ENCODE measurements around the gene MYDGF. TPM values are rescaled to one million over a fixed set of nuclear protein-coding genes. Genes with fewer than 3 reads are reported as not detected.

The MYDGF gene
- total RNA-seq, 2 donors from 2014 or later: 75.5 to 96.0 TPM

DNA sequence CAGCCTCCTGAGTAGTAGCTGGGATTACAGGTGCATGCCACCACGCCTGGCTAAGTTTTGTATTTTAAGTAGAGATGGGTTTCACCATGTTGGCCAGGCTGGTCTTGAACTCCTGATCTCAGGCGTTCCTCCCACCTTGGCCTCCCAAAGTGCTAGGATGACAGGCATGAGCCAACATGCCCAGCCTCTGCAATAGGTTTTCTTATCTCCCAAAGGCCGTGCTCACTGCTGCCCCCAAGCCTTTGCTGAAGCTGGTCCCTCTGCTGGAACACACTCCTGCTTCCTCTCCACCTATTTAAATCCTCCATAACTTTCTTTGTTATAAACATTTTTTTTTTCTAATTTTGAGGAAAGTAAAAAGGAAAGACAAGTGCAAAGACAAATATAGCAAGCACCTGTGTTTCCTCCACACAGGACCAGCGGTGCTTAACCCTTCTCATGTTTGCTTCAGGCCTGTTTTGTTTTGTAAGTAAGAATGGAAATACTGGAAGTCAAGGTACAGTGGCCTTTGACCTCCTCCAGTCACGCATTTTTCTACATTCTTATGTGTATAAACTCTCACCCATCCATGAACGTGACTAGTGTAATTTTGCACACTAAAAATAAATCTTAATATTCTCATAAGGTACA is 45.3 kb downstream of the MYDGF start:
- intact Hi-C loops (cut with DNase I, micrococcal nuclease): no loop called here
- DNase-seq: no peak
- ATAC-seq: no peak

DNA sequence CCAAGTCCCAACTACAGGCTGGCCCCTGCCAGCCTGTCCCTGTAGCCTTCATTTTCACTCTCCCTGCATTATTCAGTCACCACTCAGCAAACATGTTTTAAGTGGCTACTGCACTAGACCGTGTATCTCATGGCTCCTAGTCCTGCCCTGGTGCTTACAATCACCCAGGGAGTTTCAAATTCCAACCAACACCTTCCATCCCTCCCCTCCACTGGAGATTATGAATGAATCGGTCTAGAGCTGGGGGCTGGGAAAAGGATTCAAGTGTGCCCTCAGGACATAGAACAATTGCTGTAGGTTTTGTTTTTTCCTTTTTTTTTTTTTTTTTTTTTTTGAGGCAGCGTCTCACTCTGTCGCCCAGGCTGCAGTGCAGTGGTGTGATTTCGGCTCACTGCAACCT is 45.8 kb downstream of the MYDGF start:
- no peak for ATAC-seq
- no peak for DNase-seq
- intact Hi-C loops (cut with DNase I, micrococcal nuclease): no loop called here

DNA sequence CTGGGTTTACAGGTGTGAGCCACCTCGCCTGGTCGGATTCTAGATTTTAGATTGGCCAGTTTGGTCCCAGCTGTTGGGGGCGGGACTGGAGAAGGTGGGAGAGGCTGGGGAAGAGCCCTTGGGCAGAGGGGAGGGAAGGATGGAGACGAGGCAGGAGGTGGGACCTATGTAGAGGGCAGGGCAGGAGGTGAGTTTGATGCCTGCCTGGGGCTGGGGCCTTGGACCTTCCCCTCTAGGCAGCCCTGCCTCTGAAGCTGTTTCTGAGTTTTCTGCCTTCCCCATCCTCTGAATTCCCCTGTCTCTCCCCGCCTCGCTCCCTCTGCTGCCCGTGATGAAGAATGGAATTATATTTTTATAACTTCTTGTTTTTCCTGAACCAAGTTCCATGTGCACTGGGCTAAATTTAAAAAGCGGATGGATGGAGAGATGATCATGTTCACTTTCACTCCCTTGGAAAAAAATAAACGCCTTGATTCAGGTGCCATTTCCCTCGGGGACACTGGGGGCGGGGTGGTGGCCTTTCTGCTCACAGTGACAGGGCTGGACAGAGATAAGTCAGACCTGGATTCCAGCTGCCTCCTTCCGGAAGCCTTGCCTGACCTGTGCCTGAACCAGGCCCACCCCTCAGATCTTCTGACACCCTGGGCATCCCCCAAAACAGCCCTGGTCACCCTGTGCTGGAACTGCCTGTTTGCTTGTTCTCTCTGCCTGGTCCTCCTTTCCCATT is 47.3 kb downstream of the MYDGF start:
- intact Hi-C loops (cut with DNase I, micrococcal nuclease): no loop called here
- DNase-seq: no peak
- no peak for ATAC-seq

DNA sequence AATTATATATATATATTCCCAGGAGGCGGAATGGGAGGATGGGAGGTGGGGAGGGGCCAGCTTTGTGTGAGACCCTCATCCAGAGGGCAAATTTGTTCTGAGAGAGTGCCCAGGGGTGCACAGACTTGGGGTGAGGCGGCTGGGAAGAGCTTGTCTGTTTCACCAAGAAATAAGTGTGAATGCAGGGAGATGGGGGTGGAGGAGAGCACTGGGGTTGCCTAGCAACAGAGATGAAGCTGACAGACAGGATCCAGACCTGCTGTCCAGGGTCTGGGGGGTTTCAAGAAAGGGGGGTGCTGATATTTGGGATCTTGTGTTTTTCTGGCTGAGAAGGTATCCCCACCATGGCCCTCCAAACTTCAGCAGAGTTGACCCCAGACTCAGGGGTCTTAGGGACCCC is 49.5 kb downstream of the MYDGF start:
- intact Hi-C loops (cut with DNase I, micrococcal nuclease): no loop called here
- ATAC-seq (no peak), DNase-seq (no peak)

DNA sequence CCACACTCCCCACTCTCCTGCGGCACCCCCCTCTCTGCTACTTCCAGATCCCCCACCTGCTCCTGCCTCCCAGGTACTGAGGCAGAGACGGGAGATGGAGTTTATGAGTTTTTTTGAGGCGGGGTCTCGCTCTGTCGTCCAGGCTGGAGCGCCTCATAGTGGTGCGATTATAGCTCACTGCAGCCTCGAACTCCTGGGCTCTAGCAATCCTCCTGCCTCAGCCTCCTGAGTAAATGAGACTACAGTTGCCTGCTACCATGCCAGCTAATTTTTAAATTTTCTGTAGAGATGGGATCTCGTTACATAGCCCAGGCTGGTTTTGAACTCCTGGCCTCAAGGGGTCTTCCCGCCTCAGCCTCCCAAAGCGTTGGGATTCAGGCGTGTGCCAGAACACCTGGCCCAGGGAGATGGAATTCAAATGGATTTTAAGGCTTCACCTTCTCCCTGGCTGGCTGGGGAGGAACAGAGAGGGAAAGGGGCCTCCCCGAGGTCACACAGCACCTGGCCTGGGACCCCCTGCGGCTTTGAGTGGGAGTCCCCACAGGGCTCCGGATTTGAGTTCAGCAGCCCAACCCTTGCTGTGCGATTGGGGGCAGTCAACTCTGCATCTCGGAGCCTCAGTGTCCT is 50.4 kb downstream of the MYDGF start:
- DNase-seq (no peak), ATAC-seq (no peak)
- intact Hi-C loops (cut with DNase I, micrococcal nuclease): no loop called here

DNA sequence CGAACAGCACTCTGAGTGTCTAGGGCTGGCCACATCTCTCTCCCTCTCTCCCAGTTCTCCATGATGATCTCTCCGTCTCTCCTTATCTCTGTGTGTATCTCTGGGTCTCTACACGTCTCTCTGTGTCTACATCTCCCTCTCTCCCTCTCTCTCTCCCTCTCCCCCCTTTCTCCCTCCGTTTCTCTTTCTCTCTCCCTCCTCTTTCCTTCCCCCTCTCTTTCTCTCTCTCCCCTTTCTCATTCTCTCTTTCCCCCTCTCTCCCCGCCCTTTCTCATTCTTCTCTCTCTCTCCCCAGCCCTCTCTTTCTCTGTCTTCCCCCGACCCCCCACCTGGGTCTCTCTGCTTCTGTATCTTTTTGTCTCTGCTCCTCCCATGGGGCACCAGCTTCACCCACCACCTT is 52.1 kb downstream of the MYDGF start:
- ATAC-seq: no peak
- no peak for DNase-seq
- intact Hi-C loops (cut with DNase I, micrococcal nuclease): no loop called here

GRCh38 chr19:4613254-4613751 is 56.8 kb downstream of the MYDGF start:
- ATAC-seq (no peak), DNase-seq (no peak)
- intact Hi-C loops (cut with DNase I, micrococcal nuclease): no loop called here

- DNase-seq (no peak), ATAC-seq (no peak)
- intact Hi-C loops (cut with DNase I, micrococcal nuclease): no loop called here
Measured at GRCh38 chr19:4609878-4610511, 60.1 kb downstream of the MYDGF start.

Other genes starting within 250 kb of the MYDGF start
- gene UBXN6, start 212.5 kb downstream of the MYDGF start, total RNA-seq: 100 to 1,000 TPM in 1 of 2 donors, 10 to 100 TPM in 1; 90.4 to 104 TPM
- gene HDGFL2, start 198.0 kb downstream of the MYDGF start, total RNA-seq: 10 to 100 TPM; 29.9 to 39.3 TPM
- gene PLIN4, start 151.9 kb downstream of the MYDGF start, total RNA-seq: 10 to 100 TPM in 1 of 2 donors, under 1 TPM in 1; 0.24 to 12.0 TPM
- 1 to 10 TPM; 1.9 to 2.2 TPM for gene PLIN5, start 135.1 kb downstream of the MYDGF start, total RNA-seq
- 10 to 100 TPM; 11.6 to 31.8 TPM for gene LRG1, start 130.3 kb downstream of the MYDGF start, total RNA-seq
- gene SEMA6B, start 110.7 kb downstream of the MYDGF start, total RNA-seq: 1 to 10 TPM; 2.6 to 2.8 TPM
- gene TNFAIP8L1, start 30.8 kb downstream of the MYDGF start, total RNA-seq: 1 to 10 TPM; 9.0 to 9.4 TPM
- 10 to 100 TPM; 59.9 to 72.8 TPM for gene DPP9, start 53.5 kb upstream of the MYDGF start, total RNA-seq
- gene FEM1A, start 121.4 kb upstream of the MYDGF start, total RNA-seq: 10 to 100 TPM; 10.9 to 11.2 TPM
- gene TICAM1, start 161.4 kb upstream of the MYDGF start, total RNA-seq: 10 to 100 TPM; 22.4 to 40.5 TPM
- 100 to 1,000 TPM; 121 to 152 TPM for gene PLIN3, start 197.3 kb upstream of the MYDGF start, total RNA-seq
- gene ARRDC5, start 232.6 kb upstream of the MYDGF start, total RNA-seq: under 1 TPM; 0.21 to 0.42 TPM
- gene UHRF1, start 239.2 kb upstream of the MYDGF start, total RNA-seq: 10 to 100 TPM in 1 of 2 donors, 1 to 10 TPM in 1; 4.2 to 10.0 TPM

Measured in left colon (tissue), 2 donors.